ENCODE data around the gene NUAK2. TPM values are rescaled to one million over a fixed set of nuclear protein-coding genes. Genes with fewer than 3 reads are reported as not detected.

The NUAK2 gene
- total and polyA plus RNA-seq, 2 of the 4 experiments (the other 2 are of a cell fraction) = 7.2 to 17.6 TPM

DNA sequence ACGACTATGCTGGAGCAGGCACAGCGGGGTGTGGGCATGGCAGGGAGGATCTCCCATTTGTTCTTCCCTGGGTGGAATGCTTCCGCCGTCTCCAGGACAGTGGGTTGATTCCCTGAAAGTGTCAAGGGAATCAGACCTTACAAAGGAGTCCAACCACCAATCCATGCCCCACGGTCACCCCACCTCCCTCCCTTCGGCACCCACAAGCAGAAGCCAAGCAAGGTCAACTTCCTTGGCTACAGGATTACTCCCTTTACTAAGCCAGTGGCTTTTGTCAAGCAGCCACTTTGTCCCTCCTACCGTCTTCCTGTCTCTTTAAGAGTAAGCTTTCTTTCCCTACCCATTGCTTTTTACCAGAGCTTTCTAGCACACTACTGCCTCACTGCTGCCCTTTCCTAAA, 15.9 kb upstream of the NUAK2 start:
- H2AK5ac ChIP-seq (ENCODE audit: low read depth, low read length) = no peak overlapping the region
- no peak overlapping the region for H3K4me2 ChIP-seq (ENCODE audit: low read depth, low read length)
- TF ChIP-seq MAFK (IDR thresholded peaks at IDR 0.05; ENCODE audit: low read depth, low read length) (no peak), BHLHE40 (IDR thresholded peaks at IDR 0.05; ENCODE audit: low read depth, low read length) (no peak), NFE2L2 (IDR thresholded peaks at IDR 0.05; ENCODE audit: low read depth, low read length) (no peak), FOS (IDR thresholded peaks at IDR 0.05; ENCODE audit: low read depth, low read length) (no peak), RAD21 (IDR thresholded peaks at IDR 0.05; ENCODE audit: low read length) (no peak), RFX5 (IDR thresholded peaks at IDR 0.05; ENCODE audit: low read depth, low read length) (no peak), MXI1 (IDR thresholded peaks at IDR 0.05; ENCODE audit: borderline replicate concordance, low read depth, low read length) (no peak), RCOR1 (IDR thresholded peaks at IDR 0.05; ENCODE audit: insufficient replicate concordance, low read length) (no peak), CEBPB (IDR thresholded peaks at IDR 0.05; ENCODE audit: low read depth, low read length) (no peak)
- TF ChIP-seq, protein P1, sequence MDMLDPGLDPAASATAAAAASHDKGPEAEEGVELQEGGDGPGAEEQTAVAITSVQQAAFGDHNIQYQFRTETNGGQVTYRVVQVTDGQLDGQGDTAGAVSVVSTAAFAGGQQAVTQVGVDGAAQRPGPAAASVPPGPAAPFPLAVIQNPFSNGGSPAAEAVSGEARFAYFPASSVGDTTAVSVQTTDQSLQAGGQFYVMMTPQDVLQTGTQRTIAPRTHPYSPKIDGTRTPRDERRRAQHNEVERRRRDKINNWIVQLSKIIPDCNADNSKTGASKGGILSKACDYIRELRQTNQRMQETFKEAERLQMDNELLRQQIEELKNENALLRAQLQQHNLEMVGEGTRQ (IDR thresholded peaks at IDR 0.05; ENCODE audit: low read depth, low read length) = no peak
- dilution Hi-C loops (cut with HindIII; ENCODE audit: low sequenced_read_pairs, unreplicated experiment) = no loop called here
- POLR2A ChIA-PET (ENCODE audit: unreplicated experiment) = interaction anchor here (0.8 kb wide), 1 partner anchor 162 kb away, joined by 3 read pairs; no protein-coding TSS in a partner anchor
- H3K14ac ChIP-seq (replicated peaks; ENCODE audit: low read depth, low read length) = no peak overlapping the region
- BruUV-seq (replicated peaks) = no TSS peak
- no peaks in the 10 kb centered on the region for H3K9me1 ChIP-seq (ENCODE audit: insufficient read depth, low read length)
- in situ Hi-C loops (cut with MboI; ENCODE audit: low sequenced_read_pairs) = loop anchor here (5.0 to 10.0 kb wide), 2 partner anchors 185 to 353 kb away; no protein-coding TSS in a partner anchor
- H3K23ac ChIP-seq (ENCODE audit: low read depth, low read length) = no peak overlapping the region
- intact Hi-C loops (cut with micrococcal nuclease) = no loop called here
- peaks cover 65% of the 10 kb centered on the region for H3K27me3 ChIP-seq (ENCODE audit: control insufficient read depth, insufficient read depth, low read length)
- no peak overlapping the region for H4K5ac ChIP-seq (ENCODE audit: low read depth, low read length)
- DNase-seq = no peak
- H4K20me1 ChIP-seq (ENCODE audit: insufficient read depth, low read length) = no peaks in the 10 kb centered on the region; the same call in 1 of the 2 replicates
- no peaks in the 10 kb centered on the region for H3K36me3 ChIP-seq (ENCODE audit: control insufficient read depth, insufficient read depth, low read length)
- no peaks in the 10 kb centered on the region for H3K4me1 ChIP-seq (ENCODE audit: control insufficient read depth, insufficient read depth, low read length)
- H3K79me1 ChIP-seq (ENCODE audit: low read depth in 1 of 2, low read length in 2 of 2) = no peaks in the 10 kb centered on the region
- no peak overlapping the region for H3K27ac ChIP-seq (ENCODE audit: insufficient read depth, low read length)
- no peak overlapping the region for H2BK120ac ChIP-seq (ENCODE audit: low read depth, low read length)
- ATAC-seq (ENCODE audit: low read depth) = no peak
- no peak overlapping the region for H2AK9ac ChIP-seq (replicated peaks; ENCODE audit: low read depth, low read length, poor library complexity)
- no peak overlapping the region for H3K4me3 ChIP-seq (ENCODE audit: insufficient read depth, low read depth, low read length)
- no peaks in the 10 kb centered on the region; the same call in 1 of the 2 replicates for H3K9me3 ChIP-seq (ENCODE audit: control insufficient read depth, insufficient read depth, low read length)
- WGBS, 2 experiments (ENCODE audit: extremely low coverage in 2 of 2, insufficient read length in 1 of 2) = no CpG with 5 or more reads among the region's 7 CpGs
- no peak overlapping the region for H3K56ac ChIP-seq (ENCODE audit: extremely low read depth, insufficient read depth, low read length)
- H3K9ac ChIP-seq (ENCODE audit: low read depth, low read length) = no peak overlapping the region
- H3K4ac ChIP-seq (ENCODE audit: low read depth, low read length) = no peak overlapping the region
- no peak overlapping the region for H4K8ac ChIP-seq (ENCODE audit: low read depth in 2 of 2, low read length in 2 of 2)
- no peak overlapping the region for H3K18ac ChIP-seq (ENCODE audit: low read depth, low read length)
- H2BK15ac ChIP-seq (ENCODE audit: low read depth, low read length) = no peak overlapping the region
- H2BK20ac ChIP-seq (ENCODE audit: low read depth, low read length) = no peak overlapping the region
- H2AFZ ChIP-seq (replicated peaks; ENCODE audit: low read length, poor library complexity) = no peak overlapping the region
- H4K91ac ChIP-seq (ENCODE audit: insufficient read depth, low read depth, low read length) = no peak overlapping the region
- no peak overlapping the region for H2BK5ac ChIP-seq (ENCODE audit: low read depth, low read length, poor library complexity, severe bottlenecking)
- CTCF ChIA-PET = interaction anchor here (1.0 kb wide), 2 partner anchors 93 to 141 kb away, joined by 3 read pairs; no protein-coding TSS in a partner anchor
